ENCODE data around the gene NRF1. TPM values are rescaled to one million over a fixed set of nuclear protein-coding genes. Genes with fewer than 3 reads are reported as not detected.

Gene NRF1
- total and polyA plus RNA-seq, 2 of the 13 experiments (the other 11 are each of a cell fraction or from before 2014, with no cell fraction given): 9.3 to 10.1 TPM

- TF ChIP-seq ZNF407 (CRISPR knock-in tag; IDR thresholded peaks at IDR 0.05; ENCODE audit: not compliant biosample characterization): no peak
- TF ChIP-seq MIXL1 (CRISPR knock-in tag; IDR thresholded peaks at IDR 0.05): no peak
- TF ChIP-seq BRD4 (CRISPR knock-in tag; IDR thresholded peaks at IDR 0.05): no peak
- TF ChIP-seq ZNF629 (CRISPR knock-in tag; conservative IDR thresholded peaks at IDR 0.05): no peak
- no peak for TF ChIP-seq USF2 (IDR thresholded peaks at IDR 0.05; ENCODE audit: low read depth, low read length)
- TF ChIP-seq USF2 (CRISPR knock-in tag; IDR thresholded peaks at IDR 0.05; ENCODE audit: borderline replicate concordance): no peak
- no peak for TF ChIP-seq PREB (CRISPR knock-in tag; IDR thresholded peaks at IDR 0.05)
- no peak for TF ChIP-seq ZNF253 (CRISPR knock-in tag; IDR thresholded peaks at IDR 0.05; ENCODE audit: borderline replicate concordance)
- TF ChIP-seq FOXP1 (IDR thresholded peaks at IDR 0.05): no peak
- no peak for TF ChIP-seq FOXP1 (CRISPR knock-in tag; IDR thresholded peaks at IDR 0.05)
Observed at GRCh38 chr7:129571201-129571600, 40.3 kb upstream of the NRF1 start (continued).
